Body of pancreas (tissue), 4 donors: Measurements from ENCODE around the gene CFAP77. TPM values are rescaled to one million over a fixed set of nuclear protein-coding genes. Genes with fewer than 3 reads are reported as not detected.

Source experiments
- ATAC-seq: fragments of 150-250 bp; one replicate; pipeline ENCODE4 v1.9.1; 2016
- DNase-seq, 4 donors: peaks; one replicate each; pipeline ENCODE4 v3.0.0-alpha.2; 2019
- H3K27ac ChIP-seq, 4 donors: fragments of 200-600 bp; sonication (generic); 1 replicate in 3 of 4; 2 replicates in 1 of 4; pipeline versions ENCODE4 v1.5.1 to v1.6.1; 2016 to 2019; ENCODE audit warnings: mild to moderate bottlenecking in 1 of 4, mixed read lengths in 1 of 4, moderate library complexity in 1 of 4
- H3K27me3 ChIP-seq, 2 donors: fragments of 200-600 bp; sonication (generic); one replicate each; pipeline ENCODE4 v1.6.0; 2016; ENCODE audit warnings: mild to moderate bottlenecking in 1 of 2
- H3K36me3 ChIP-seq, 2 donors: fragments of 200-600 bp; sonication (generic); replicated peaks in 1 of 2; 2 replicates each; pipeline ENCODE4 v1.5.1; 2016; ENCODE audit warnings: low read depth in 2 of 2; ENCODE audit not compliant: insufficient read depth in 1 of 2
- H3K4me1 ChIP-seq: fragments of 200-600 bp; sonication (generic); one replicate; pipeline ENCODE4 v1.6.0; 2016
- H3K4me3 ChIP-seq, 2 donors: fragments of 200-600 bp; sonication (generic); 1 replicate in 1 of 2; 2 replicates in 1 of 2; pipeline ENCODE4 v1.5.1; 2016 to 2019
- H3K9me3 ChIP-seq, 3 donors: fragments of 200-600 bp; sonication (generic); 1 replicate in 2 of 3; 2 replicates in 1 of 3; pipeline ENCODE4 v1.5.1; 2016
- CTCF ChIP-seq, 7 experiments: fragments of 450-650 bp in 4 of 7; fragments of 200-600 bp in 3 of 7; sonication (generic) in 3 of 7; IDR thresholded peaks; one replicate each; pipeline ENCODE4 v1.5.1; 2016 to 2019; ENCODE audit warnings: antibody characterized with exemption in 7 of 7
- POLR2A ChIP-seq, 3 donors: fragments of 450-650 bp; IDR thresholded peaks; one replicate each; pipeline ENCODE4 v1.6.1; 2016; ENCODE audit warnings: antibody characterized with exemption in 3 of 3, mild to moderate bottlenecking in 2 of 3
- WGBS, 2 donors: methylation state at CpG; one replicate each; pipeline ENCODE4 v1.1.5; 2017; 5-methylcytosine and 5-hydroxymethylcytosine counted together
- intact Hi-C: fragments of 100-400 bp; cut with DNase I; formaldehyde crosslinking; loops from one replicate; pipeline ENCODE4 v1.15.1; 2023
- total RNA-seq, 2 donors: library from RNA; depleted of rRNA; stranded (reverse); fragments of >200 nt; gene quantifications; one replicate each; pipeline ENCODE4 v1.1.0, GENCODE V29; 2016

Gene CFAP77
- total RNA-seq, 2 donors from 2014 or later: not detected

DNA sequence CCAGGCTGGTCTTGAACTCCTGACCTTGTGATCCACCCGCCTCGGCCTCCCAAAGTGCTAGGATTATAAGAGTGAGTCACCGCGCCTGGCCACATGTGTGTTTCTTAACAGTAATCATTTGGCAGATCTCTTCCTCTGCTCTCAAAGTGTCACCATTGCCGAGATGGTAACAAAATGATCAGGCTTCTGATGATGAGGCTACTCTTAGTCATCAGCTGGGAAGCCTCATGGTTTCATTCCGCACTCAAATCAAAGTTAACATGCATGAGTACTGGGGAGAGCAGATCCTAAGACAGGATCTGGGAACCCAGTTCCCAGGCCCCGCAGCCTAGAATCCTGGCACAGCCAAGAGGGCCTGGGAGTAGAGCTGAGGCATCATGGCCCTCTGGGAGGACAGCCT, 199.8 kb downstream of the CFAP77 start:
- no peaks in the 10 kb centered on the region for H3K27me3 ChIP-seq
- no peak overlapping the region for H3K4me3 ChIP-seq
- ATAC-seq (no peak), DNase-seq (no peak)
- intact Hi-C loops: no loop called here
- peaks cover 0 to 21% of the 10 kb centered on the region in 2 donors for H3K36me3 ChIP-seq
- whole genome bisulfite sequencing, 2 donors: 86 to 96% methylated on average over 4 to 7 of the region's 7 CpGs
- no peak overlapping the region for H3K27ac ChIP-seq
- no peaks in the 10 kb centered on the region for H3K4me1 ChIP-seq
- no peaks in the 10 kb centered on the region for H3K9me3 ChIP-seq
- TF ChIP-seq POLR2A (IDR thresholded peaks at IDR 0.05): no peak
- no peak for TF ChIP-seq CTCF (IDR thresholded peaks at IDR 0.05)

DNA sequence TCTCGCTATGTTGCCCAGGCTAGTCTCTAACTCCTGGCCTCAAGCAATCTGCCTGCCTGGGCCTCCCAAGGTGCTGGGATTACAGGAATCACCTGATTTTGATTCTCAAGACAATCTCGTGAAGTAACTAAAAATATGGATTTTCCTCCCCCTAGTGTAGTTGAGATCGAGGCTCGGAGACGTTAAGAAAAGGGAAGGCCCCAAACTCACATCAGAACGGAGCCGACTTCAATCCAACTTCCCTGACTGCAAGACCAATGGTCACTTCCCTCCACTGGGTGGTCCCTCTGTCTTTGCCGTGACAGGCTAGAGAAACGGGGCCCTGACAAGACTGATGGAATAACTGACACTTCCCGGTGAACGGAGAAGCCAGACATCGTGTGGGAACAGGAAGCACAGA, 200.7 kb downstream of the CFAP77 start:
- DNase-seq (no peak), ATAC-seq (no peak)
- intact Hi-C loops: no loop called here
- H3K9me3 ChIP-seq: no peaks in the 10 kb centered on the region
- H3K36me3 ChIP-seq: peaks cover 0 to 21% of the 10 kb centered on the region in 2 donors
- 86 to 92% methylated on average over 12 of the region's 12 CpGs for WGBS, 2 donors
- H3K27ac ChIP-seq: no peak overlapping the region
- no peak for TF ChIP-seq POLR2A (IDR thresholded peaks at IDR 0.05)
- no peak for TF ChIP-seq CTCF (IDR thresholded peaks at IDR 0.05)
- H3K27me3 ChIP-seq: no peaks in the 10 kb centered on the region
- H3K4me1 ChIP-seq: no peaks in the 10 kb centered on the region
- H3K4me3 ChIP-seq: no peak overlapping the region

DNA sequence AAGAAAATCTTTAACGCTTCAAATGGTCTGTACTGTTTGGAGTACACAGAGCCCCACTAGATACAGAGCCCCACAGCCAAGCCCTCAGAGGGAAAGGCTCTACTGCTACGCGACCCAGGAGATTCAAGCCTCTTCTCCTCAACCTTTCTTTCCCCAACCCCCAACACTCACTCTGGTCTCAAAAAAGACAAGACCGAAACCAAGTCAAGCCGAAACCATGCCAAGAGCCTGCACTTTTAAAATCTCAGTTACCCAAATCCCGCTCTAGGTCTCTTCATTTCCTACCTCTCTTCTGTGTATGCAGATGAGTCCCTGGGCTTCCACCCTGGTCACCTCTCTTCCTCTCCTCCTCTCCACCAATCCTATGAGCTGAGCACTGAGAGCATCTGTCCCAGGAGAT, 204.3 kb downstream of the CFAP77 start:
- Histone ChIP-seq H3K4me3 (no peak overlapping the region), H3K9me3 (no peaks in the 10 kb centered on the region), H3K27me3 (no peaks in the 10 kb centered on the region), H3K4me1 (no peaks in the 10 kb centered on the region), H3K36me3 (peaks cover 0 to 25% of the 10 kb centered on the region in 2 donors), H3K27ac (no peak overlapping the region)
- intact Hi-C loops: no loop called here
- ATAC-seq (no peak), DNase-seq (no peak)
- 75 to 89% methylated on average over 6 of the region's 6 CpGs for WGBS, 2 donors
- TF ChIP-seq POLR2A (IDR thresholded peaks at IDR 0.05) (no peak), CTCF (IDR thresholded peaks at IDR 0.05) (no peak)

- peaks cover 0 to 25% of the 10 kb centered on the region in 2 donors for H3K36me3 ChIP-seq
- no peak for TF ChIP-seq POLR2A (IDR thresholded peaks at IDR 0.05)
- no peak for TF ChIP-seq CTCF (IDR thresholded peaks at IDR 0.05)
Measured at GRCh38 chr9:132615774-132616173, 205.8 kb downstream of the CFAP77 start.

GRCh38 chr9:132616725-132617124, 206.7 kb downstream of the CFAP77 start:
- ATAC-seq (no peak), DNase-seq (no peak)
- no peak for TF ChIP-seq CTCF (IDR thresholded peaks at IDR 0.05)
- no peak for TF ChIP-seq POLR2A (IDR thresholded peaks at IDR 0.05)
- 86 to 87% methylated on average over 5 of the region's 5 CpGs for whole genome bisulfite sequencing, 2 donors
- Histone ChIP-seq H3K4me1 (no peaks in the 10 kb centered on the region), H3K27ac (no peak overlapping the region), H3K36me3 (peaks cover 0 to 17% of the 10 kb centered on the region in 2 donors), H3K4me3 (no peak overlapping the region), H3K9me3 (no peaks in the 10 kb centered on the region), H3K27me3 (no peaks in the 10 kb centered on the region)
- intact Hi-C loops: no loop called here

More at GRCh38 chr9:132615774-132616173, 205.8 kb downstream of the CFAP77 start:
- H3K4me3 ChIP-seq: no peak overlapping the region
- no peak overlapping the region for H3K27ac ChIP-seq
- 83 to 90% methylated on average over 2 of the region's 2 CpGs for WGBS, 2 donors
- ATAC-seq: no peak
- no peaks in the 10 kb centered on the region for H3K9me3 ChIP-seq
- DNase-seq: no peak
- intact Hi-C loops: no loop called here
- H3K27me3 ChIP-seq: no peaks in the 10 kb centered on the region
- no peaks in the 10 kb centered on the region for H3K4me1 ChIP-seq
